ENCODE measurements around the gene KRTAP2-4.
A peak's percentile ranks its signal among the peaks of the same experiment; 100 is the strongest.
"Not testable (repeated sequence)": the region's sequence is repeated elsewhere in the genome, so short reads cannot be mapped to it uniquely, and the experiment has no call there.

KRTAP2-4 gene

GRCh38 chr17:41065829-41066624 is at the start of gene KRTAP2-4:
Gene KRTAP2-4 (minus strand): TSS chr17:41065879. CDS start chr17:41065845, 34 bp downstream.
- DNase-seq, result no peak

GRCh38 chr17:41111151-41111885 is 45.6 kb upstream of the KRTAP2-4 start:
- no peak for DNase-seq
- in situ Hi-C loops (cut with MboI; ENCODE audit: low pct_unique_long_range_greater_than_20kb, low sequenced_read_pairs), result no loop called here

More at GRCh38 chr17:41065829-41066624, at the start of gene KRTAP2-4:
- in situ Hi-C loops (cut with MboI; ENCODE audit: low pct_unique_long_range_greater_than_20kb, low sequenced_read_pairs), result no loop called here

- DNase-seq, result peak; percentile 62
- in situ Hi-C loops (cut with MboI; ENCODE audit: low pct_unique_long_range_greater_than_20kb, low sequenced_read_pairs), result not testable (repeated sequence)
These were observed 43.2 kb upstream of the KRTAP2-4 start for GRCh38 chr17:41108728-41109386.

GRCh38 chr17:41107941-41108450 is 42.3 kb upstream of the KRTAP2-4 start:
- in situ Hi-C loops (cut with MboI; ENCODE audit: low pct_unique_long_range_greater_than_20kb, low sequenced_read_pairs), result no loop called here
- DNase-seq, result no peak

GRCh38 chr17:41105347-41105746 is 39.7 kb upstream of the KRTAP2-4 start, which contains the start of gene KRTAP4-9:
Gene KRTAP4-9 (plus strand): TSS chr17:41105389. CDS start chr17:41105389, 0 bp downstream.
- in situ Hi-C loops (cut with MboI; ENCODE audit: low pct_unique_long_range_greater_than_20kb, low sequenced_read_pairs); DNase-seq: not testable (repeated sequence)

- in situ Hi-C loops (cut with MboI; ENCODE audit: low pct_unique_long_range_greater_than_20kb, low sequenced_read_pairs); DNase-seq: not testable (repeated sequence)
These were observed 38.8 kb upstream of the KRTAP2-4 start for GRCh38 chr17:41104386-41105038.

- in situ Hi-C loops (cut with MboI; ENCODE audit: low pct_unique_long_range_greater_than_20kb, low sequenced_read_pairs), result no loop called here
- no peak for DNase-seq
These were observed 38.2 kb upstream of the KRTAP2-4 start for GRCh38 chr17:41103896-41104295.

- in situ Hi-C loops (cut with MboI; ENCODE audit: low pct_unique_long_range_greater_than_20kb, low sequenced_read_pairs), result no loop called here
- no peak for DNase-seq
These were observed 36.0 kb upstream of the KRTAP2-4 start, which contains the start of gene KRTAP4-16 for GRCh38 chr17:41101586-41102259. Gene KRTAP4-16 (minus strand): TSS chr17:41102209. CDS start chr17:41102209, 0 bp downstream.

GRCh38 chr17:41099682-41100480 is 34.2 kb upstream of the KRTAP2-4 start:
- peak; percentile 71 for DNase-seq
- in situ Hi-C loops (cut with MboI; ENCODE audit: low pct_unique_long_range_greater_than_20kb, low sequenced_read_pairs), result not testable (repeated sequence)

- in situ Hi-C loops (cut with MboI; ENCODE audit: low pct_unique_long_range_greater_than_20kb, low sequenced_read_pairs), result no loop called here
- no peak for DNase-seq
These were observed 32.8 kb upstream of the KRTAP2-4 start for GRCh38 chr17:41098481-41098880.

- in situ Hi-C loops (cut with MboI; ENCODE audit: low pct_unique_long_range_greater_than_20kb, low sequenced_read_pairs), result no loop called here
- no peak for DNase-seq
These were observed 32.4 kb upstream of the KRTAP2-4 start, which contains the start of gene KRTAP4-8 for GRCh38 chr17:41098042-41098441. Gene KRTAP4-8 (minus strand): TSS chr17:41098142. CDS start chr17:41098084, 58 bp downstream.

GRCh38 chr17:41096055-41096454 is 30.4 kb upstream of the KRTAP2-4 start:
- in situ Hi-C loops (cut with MboI; ENCODE audit: low pct_unique_long_range_greater_than_20kb, low sequenced_read_pairs), result no loop called here
- no peak for DNase-seq

- in situ Hi-C loops (cut with MboI; ENCODE audit: low pct_unique_long_range_greater_than_20kb, low sequenced_read_pairs), result not testable (repeated sequence)
- peak; percentile 63 for DNase-seq
These were observed 23.2 kb upstream of the KRTAP2-4 start for GRCh38 chr17:41088760-41089352.

- DNase-seq; in situ Hi-C loops (cut with MboI; ENCODE audit: low pct_unique_long_range_greater_than_20kb, low sequenced_read_pairs): not testable (repeated sequence)
These were observed 18.6 kb upstream of the KRTAP2-4 start, which contains the start of gene KRTAP4-7 for GRCh38 chr17:41084100-41084856. Gene KRTAP4-7 (plus strand): TSS chr17:41084150. CDS start chr17:41084207, 57 bp downstream.

- DNase-seq; in situ Hi-C loops (cut with MboI; ENCODE audit: low pct_unique_long_range_greater_than_20kb, low sequenced_read_pairs): not testable (repeated sequence)
These were observed 17.7 kb upstream of the KRTAP2-4 start for GRCh38 chr17:41083427-41083826.

- DNase-seq, result no peak
- in situ Hi-C loops (cut with MboI; ENCODE audit: low pct_unique_long_range_greater_than_20kb, low sequenced_read_pairs), result no loop called here
These were observed 16.9 kb upstream of the KRTAP2-4 start for GRCh38 chr17:41082626-41083025.

All from KBM-7 (cell line).